Measurements from ENCODE around the gene ANKRD6. TPM values are rescaled to one million over a fixed set of nuclear protein-coding genes. Genes with fewer than 3 reads are reported as not detected.

The ANKRD6 gene
- 2.0 and 2.6 TPM in 2 replicates for polyA plus RNA-seq (2012; rRNA removed)
- polyA plus RNA-seq (2012; cell fraction: cytosol; rRNA removed) = 1.2 and 1.8 TPM in 2 replicates
- 7.1 and 7.2 TPM in 2 replicates for polyA plus RNA-seq (2012; cell fraction: nucleus; rRNA removed)

DNA sequence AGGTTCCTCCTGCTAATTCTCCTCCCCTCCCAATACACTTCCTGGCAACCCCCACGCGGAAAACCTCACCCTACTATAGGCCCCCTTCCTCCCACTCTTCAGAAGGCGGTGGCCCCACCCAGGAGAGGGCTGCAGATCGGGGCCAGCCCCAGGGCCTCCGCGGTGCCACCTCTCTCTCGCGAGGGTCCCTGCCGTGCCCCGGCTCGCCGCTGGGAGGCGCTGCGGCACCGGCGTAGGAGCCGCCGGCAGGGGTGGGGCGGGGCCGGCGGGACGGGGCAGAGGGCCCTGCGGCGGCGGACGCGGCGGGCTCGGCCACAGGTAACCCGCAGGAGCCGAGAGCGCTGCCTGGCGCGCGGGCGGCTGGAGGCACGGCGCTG, at the start of gene ANKRD6:
Gene ANKRD6, plus strand, starts transcription at position 278 of the 377 bp plus-strand sequence. CDS start 133,825 bp downstream, outside the sequence.
- Histone ChIP-seq H3K79me2 (ENCODE audit: insufficient read depth) (no peaks in the 10 kb centered on the region), H3F3A (replicated peaks; ENCODE audit: insufficient read depth) (no peaks in the 10 kb centered on the region), H4K20me1 (ENCODE audit: insufficient read depth) (no peaks in the 10 kb centered on the region), H3K4me1 (ENCODE audit: control insufficient read depth in 1 of 2, insufficient read depth in 2 of 2, low read depth in 1 of 2, low read length in 1 of 2) (peaks cover 7 to 9% of the 10 kb centered on the region in 2 experiments; a peak in 2 of 4 replicates), H3K4me3 (ENCODE audit: low read depth in 2 of 2, low read length in 1 of 2) (peak within 1 kb of the TSS; percentile 70 to 71), H3K9me3 (no peaks in the 10 kb centered on the region), H3K27me3 (ENCODE audit: insufficient read depth) (no peaks in the 10 kb centered on the region), H3K9me2 (no peaks in the 10 kb centered on the region), H3K27ac (ENCODE audit: low read depth in 2 of 2, low read length in 1 of 2) (no peak within 1 kb of the TSS; a peak in 1 of 4 replicates), H3K36me3 (replicated peaks in 1 of 2; ENCODE audit: control insufficient read depth in 1 of 2, insufficient read depth in 2 of 2, low read length in 1 of 2) (no peaks in the 10 kb centered on the region), H3K4me2 (peak within 1 kb of the TSS; percentile 89), H2AFZ (ENCODE audit: low read depth) (peak within 1 kb of the TSS; percentile 76), H3K9ac (peak within 1 kb of the TSS; percentile 57)
- WGBS (ENCODE audit: low lambda C conversion rate) = 0% methylated on average over 16 of the region's 38 CpGs
- CTCF ChIA-PET = interaction anchor here (0.6 to 3.8 kb wide), 43 partner anchors 8 to 1023 kb away, joined by 3 to 35 read pairs (median 4); partner anchors contain the start of gene LYRM2
- peak; percentile 95 for DNase-seq
- TF ChIP-seq FOXM1 (IDR thresholded peaks at IDR 0.05; ENCODE audit: low read depth) (no peak), RAD21 (IDR thresholded peaks at IDR 0.05; ENCODE audit: low read length) (peak; percentile 83), NFIC (IDR thresholded peaks at IDR 0.05; ENCODE audit: borderline replicate concordance) (no peak), ELF1 (IDR thresholded peaks at IDR 0.05) (no peak), CHD2 (IDR thresholded peaks at IDR 0.05; ENCODE audit: low read length, partially characterized antibody) (peak; percentile 83), GATA2 (CRISPR knock-in tag; IDR thresholded peaks at IDR 0.05) (no peak), MXI1 (IDR thresholded peaks at IDR 0.05; ENCODE audit: low read depth, low read length) (no peak), EZH2phosphoT487 (IDR thresholded peaks at IDR 0.05; ENCODE audit: borderline replicate concordance, low read depth) (no peak), SMC3 (IDR thresholded peaks at IDR 0.05; ENCODE audit: low read depth, low read length) (peak; percentile 79), FOSL2 (IDR thresholded peaks at IDR 0.05; ENCODE audit: borderline replicate concordance, low read depth) (no peak), RCOR1 (IDR thresholded peaks at IDR 0.05; ENCODE audit: low read length) (no peak), NRF1 (IDR thresholded peaks at IDR 0.05; ENCODE audit: low read depth, low read length) (no peak), POLR2AphosphoS5 (IDR thresholded peaks at IDR 0.05; ENCODE audit: low read depth, low read length) (no peak), RFX5 (IDR thresholded peaks at IDR 0.05; ENCODE audit: low read length) (no peak), TCF12 (IDR thresholded peaks at IDR 0.05) (no peak)
- TF ChIP-seq, protein P1, sequence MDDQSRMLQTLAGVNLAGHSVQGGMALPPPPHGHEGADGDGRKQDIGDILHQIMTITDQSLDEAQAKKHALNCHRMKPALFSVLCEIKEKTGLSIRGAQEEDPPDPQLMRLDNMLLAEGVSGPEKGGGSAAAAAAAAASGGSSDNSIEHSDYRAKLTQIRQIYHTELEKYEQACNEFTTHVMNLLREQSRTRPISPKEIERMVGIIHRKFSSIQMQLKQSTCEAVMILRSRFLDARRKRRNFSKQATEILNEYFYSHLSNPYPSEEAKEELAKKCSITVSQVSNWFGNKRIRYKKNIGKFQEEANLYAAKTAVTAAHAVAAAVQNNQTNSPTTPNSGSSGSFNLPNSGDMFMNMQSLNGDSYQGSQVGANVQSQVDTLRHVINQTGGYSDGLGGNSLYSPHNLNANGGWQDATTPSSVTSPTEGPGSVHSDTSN (IDR thresholded peaks at IDR 0.05) = no peak
- TF ChIP-seq, protein P2, sequence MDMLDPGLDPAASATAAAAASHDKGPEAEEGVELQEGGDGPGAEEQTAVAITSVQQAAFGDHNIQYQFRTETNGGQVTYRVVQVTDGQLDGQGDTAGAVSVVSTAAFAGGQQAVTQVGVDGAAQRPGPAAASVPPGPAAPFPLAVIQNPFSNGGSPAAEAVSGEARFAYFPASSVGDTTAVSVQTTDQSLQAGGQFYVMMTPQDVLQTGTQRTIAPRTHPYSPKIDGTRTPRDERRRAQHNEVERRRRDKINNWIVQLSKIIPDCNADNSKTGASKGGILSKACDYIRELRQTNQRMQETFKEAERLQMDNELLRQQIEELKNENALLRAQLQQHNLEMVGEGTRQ (IDR thresholded peaks at IDR 0.05; ENCODE audit: borderline replicate concordance, low read depth, low read length) = no peak
- TF ChIP-seq, protein P3, sequence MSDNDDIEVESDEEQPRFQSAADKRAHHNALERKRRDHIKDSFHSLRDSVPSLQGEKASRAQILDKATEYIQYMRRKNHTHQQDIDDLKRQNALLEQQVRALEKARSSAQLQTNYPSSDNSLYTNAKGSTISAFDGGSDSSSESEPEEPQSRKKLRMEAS (IDR thresholded peaks at IDR 0.05; ENCODE audit: low read depth) = no peak
- TF ChIP-seq, protein P4, sequence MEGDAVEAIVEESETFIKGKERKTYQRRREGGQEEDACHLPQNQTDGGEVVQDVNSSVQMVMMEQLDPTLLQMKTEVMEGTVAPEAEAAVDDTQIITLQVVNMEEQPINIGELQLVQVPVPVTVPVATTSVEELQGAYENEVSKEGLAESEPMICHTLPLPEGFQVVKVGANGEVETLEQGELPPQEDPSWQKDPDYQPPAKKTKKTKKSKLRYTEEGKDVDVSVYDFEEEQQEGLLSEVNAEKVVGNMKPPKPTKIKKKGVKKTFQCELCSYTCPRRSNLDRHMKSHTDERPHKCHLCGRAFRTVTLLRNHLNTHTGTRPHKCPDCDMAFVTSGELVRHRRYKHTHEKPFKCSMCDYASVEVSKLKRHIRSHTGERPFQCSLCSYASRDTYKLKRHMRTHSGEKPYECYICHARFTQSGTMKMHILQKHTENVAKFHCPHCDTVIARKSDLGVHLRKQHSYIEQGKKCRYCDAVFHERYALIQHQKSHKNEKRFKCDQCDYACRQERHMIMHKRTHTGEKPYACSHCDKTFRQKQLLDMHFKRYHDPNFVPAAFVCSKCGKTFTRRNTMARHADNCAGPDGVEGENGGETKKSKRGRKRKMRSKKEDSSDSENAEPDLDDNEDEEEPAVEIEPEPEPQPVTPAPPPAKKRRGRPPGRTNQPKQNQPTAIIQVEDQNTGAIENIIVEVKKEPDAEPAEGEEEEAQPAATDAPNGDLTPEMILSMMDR (IDR thresholded peaks at IDR 0.05) = peak; percentile 68
- POLR2A ChIA-PET = interaction anchor here (1.1 kb wide), 1 partner anchor 205 kb away, joined by 5 read pairs; no protein-coding TSS in a partner anchor
